Myocyte (in vitro differentiated cells): ENCODE measurements around the gene HACL1. TPM values are rescaled to one million over a fixed set of nuclear protein-coding genes. Genes with fewer than 3 reads are reported as not detected.

ENCODE experiments used
- DNase-seq: peaks from one replicate; pipeline ENCODE4 v3.0.0-alpha.2; 2012; ENCODE audit warnings: low read depth
- total RNA-seq: library from RNA; depleted of rRNA; stranded (reverse); fragments of >200 nt; gene quantifications from 2 replicates; pipeline ENCODE4 v1.2.3, GENCODE V29; 2014

HACL1 gene
- total RNA-seq, 1 donor from 2014 or later: 11.2 TPM

DNA sequence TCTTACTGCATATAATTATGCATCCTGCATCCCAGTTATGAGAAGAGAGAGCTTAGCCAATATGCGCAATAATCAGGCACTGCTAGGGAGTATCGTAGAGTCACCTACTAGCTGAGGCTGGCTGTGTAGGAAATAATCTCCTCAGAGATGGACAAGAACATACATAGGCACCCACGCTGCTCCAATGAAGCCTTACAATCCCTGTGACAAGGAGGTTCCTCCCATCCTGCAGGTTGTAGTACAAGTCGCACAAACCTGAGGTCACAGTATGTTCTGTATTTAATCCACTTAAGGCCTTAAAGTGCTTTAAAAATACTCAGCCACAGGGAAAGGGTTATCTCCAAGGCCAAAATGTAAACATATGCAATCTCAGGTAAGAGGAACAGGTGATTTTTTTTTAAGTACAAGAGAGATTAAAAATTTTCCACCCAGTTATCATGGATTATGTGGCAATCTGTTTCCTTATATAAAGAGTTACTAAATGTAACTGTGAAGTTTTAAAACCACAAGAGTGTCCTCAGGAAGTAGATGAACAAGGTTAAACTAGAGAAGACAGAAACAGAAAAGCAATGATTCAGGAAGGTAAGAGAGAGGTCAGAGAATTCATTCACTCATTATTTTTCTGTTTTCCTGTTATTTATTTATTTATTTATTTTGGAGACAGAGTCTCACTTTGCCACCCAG, 72.4 kb downstream of the HACL1 start:
- DNase-seq: no peak

DNA sequence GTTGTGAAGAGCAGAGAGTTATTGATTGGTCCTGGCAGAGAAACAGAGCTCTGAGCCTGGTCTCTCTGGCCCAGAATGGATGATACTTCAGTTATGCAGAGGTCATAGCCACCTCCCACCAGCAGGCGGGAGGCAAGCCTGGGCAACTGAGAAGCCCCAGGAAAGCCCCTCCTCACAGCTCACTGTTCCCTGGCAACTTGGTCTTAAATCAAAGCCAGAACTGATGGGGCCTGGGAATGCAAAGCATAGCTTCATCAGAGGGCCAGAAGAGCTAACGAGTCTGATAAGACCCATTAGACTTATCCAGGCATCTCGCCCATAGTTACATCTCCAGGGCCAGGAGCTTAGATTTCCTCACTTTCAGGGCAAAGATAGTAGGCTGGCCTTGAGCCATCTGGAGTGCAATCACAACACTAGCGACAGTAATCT, 74.3 kb downstream of the HACL1 start:
- no peak for DNase-seq

DNA sequence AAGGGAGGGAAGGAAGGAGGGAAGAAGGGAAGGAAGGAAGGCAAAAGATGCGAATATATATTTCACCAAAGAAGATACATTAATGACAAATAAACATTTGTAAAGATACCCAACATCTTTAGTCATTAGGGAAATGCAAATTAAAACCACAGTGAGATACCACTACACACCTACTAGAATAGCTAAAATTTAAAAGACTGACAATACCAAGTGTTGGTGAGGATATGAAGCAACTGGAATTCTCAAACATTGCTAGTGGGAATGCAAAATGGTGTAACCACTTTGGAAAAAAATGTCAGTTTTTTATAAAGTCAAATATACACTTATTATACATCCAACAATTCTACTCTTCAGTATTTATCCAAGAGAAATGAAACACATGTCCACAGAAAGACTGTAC, 75.6 kb downstream of the HACL1 start:
- no peak for DNase-seq

DNA sequence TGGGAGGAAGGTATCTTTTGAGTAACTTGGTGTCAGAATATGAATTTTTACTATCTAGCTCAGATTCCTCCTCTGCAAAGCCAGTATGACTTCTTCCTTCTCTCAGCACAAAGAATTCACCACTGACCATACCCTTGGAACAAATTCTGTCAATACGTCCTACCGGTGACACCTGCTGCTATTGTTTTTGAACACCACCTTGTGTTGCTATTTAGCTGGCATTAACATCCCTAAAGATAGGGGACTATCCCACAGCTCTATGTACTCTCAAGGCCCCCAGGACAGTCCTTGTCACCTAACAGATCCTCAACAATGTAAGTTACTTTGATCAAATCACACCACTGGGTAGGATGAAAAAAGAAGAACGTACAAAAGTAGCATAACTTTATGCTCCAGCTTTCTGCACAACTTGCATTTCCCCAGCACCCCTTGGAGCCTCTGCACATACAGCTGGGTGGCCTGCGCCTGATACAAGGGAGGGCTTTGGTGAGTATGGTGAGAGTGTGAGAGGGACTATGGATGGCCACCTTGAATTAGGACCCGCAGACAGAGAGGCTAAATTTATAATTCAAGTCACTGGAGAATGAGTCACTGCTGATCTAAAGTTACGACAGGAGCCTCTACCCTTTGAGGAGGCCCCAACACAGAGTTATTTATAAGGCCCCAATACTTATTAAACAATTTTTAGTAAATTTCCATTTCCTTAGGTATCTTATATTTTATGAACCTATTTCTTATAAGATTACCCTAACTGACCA, 77.5 kb downstream of the HACL1 start:
- peak; percentile 69 for DNase-seq

DNA sequence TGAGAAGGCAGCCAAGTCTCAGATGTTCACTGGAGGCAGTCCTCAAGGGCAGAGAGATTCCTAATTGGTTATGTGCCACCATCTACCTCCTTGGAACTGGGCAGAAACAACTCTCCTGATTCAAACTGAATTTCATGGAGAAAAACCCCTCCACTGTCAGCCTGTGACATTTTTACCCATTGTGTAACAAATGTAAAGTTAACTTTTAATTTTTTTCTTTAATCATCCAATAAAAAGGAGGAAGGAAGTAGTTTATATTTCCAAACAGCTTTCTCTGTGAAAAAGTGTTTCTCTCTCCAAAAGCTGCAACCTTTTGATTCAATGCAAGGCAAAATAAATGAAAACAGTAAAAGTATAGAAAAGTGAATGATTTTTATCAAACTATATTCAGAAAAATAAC, 79.4 kb downstream of the HACL1 start:
- DNase-seq: no peak

DNA sequence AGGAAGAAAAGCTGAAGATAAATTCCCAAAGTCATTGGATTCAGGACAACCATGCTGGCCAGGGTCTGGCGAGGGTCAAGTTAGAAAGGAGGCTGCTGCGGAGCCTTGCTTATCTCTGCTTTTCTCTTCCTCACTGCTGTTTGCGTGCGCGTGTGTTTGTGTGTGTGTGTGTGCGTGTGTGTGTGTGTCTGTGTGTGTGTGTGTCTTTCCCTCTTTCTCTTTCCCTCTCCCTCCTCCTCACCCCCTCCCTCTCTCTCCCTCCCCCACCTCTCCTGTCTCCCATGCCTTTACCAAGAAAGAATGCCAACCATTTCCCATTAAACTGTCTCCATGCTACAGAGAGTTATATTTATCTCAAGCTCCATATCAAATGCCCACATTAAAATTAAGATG, 79.8 kb downstream of the HACL1 start, which contains the start of gene COLQ:
Gene COLQ (minus strand): TSS at position 134 of the 393 bp plus-strand sequence. CDS start 81 bp downstream, at position 53.
- peak; percentile 32 for DNase-seq

DNA sequence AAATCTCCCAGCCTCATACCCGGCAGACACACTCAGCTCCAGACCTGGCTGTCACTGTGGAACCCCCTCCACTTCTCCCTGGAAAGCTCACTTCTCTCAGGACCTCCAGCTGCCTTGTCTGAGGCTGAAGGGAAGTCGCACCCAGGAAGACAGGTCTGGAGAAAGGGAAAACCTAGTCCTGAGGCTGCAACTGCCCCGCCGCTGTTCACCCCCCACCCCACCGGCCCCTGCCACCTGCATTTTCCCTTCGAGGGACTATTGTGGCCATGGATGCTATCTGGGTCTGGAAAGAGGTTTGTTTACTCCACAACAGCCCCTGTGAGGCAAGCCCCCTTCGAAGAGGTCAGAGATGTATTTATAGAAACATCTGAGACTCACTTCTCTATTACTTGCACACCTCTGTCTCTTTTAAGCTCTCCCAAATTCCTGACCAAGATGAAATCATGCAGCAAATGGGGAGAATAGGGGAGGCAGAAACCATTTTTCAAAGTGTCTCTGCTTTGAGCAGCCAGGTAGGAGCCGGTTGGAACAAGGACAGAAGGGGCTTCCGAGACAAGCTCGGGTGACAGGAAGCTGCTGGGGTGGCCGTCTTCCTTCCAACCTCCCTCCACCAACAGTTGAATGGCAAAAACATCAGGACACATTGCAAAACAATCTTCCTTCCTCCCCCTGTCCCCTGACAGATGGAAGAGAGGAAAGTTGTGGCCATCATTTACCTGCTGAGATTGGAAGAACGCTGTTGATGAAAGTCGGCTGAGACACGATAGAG, 80.4 kb downstream of the HACL1 start:
- DNase-seq: peak; percentile 51

DNA sequence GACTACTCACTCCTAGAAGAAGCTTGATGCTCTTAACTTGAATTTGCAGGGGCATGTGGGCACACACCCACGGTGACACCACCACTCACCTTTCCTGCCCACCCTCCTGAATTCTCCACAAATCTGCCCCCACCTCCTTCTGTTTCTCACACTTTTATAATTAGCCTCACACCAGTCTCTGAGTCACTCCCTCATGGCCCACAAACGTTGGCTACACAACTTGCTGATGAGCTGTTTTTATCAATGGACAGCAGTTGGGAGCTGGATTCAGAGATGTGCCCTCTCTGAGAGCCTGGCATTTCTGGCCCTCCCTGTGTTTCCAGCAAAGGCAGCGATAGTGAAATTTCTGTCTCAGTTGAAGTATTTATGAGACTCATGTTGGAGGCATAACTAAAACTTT, 81.2 kb downstream of the HACL1 start:
- peak; percentile 86 for DNase-seq

DNA sequence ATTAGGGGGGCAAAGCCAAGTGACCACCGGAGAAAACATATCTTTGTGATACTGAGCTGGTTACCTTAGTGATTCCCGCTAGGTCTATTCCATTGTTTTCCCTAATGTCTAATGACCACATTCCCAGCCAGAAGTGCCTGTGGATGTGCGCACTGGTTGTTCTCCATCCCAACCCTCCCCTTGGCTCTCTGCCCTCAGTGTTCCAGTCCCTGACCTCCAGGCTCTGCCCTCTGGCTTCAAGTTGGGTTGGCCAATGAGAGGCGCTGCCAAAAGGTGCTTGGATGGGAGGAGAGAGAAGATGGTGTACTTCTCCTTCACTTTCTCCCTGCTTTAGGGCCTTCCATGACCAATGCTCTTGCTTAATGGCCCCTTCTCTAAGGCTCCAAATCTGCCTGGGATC, 82.3 kb downstream of the HACL1 start:
- DNase-seq: no peak

DNA sequence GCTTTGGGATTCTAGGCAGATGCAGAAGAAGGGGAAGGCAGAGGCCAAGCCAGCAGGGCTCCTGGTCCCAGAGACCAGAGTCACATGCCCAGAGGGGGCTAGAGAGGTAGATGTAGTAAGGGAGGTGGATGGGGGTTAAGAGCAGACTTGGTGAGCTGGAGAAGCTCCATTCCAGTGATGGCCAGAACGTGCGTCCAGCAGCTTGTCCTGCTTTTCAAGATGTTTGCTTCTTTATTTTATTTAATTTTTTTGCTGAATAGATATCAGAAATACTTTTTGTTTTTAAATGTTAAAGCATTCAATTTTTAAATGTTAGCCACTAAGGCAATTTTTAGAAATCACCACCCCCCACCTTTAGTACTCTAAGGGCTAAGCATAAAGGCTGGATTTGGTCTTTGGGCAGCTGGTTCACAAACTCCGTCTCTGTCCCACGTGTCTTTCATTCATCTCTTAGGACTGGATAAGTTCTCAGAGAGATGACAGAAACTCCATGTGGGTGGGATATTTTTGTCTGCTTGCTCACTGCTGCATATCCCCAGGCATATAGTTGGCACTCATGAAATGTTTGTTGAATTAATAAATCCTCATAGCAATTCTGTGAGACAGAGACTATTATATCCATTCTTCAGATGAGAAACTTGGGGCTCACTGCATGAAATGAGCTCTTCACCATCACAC, 86.6 kb downstream of the HACL1 start:
- DNase-seq: peak; percentile 49

DNA sequence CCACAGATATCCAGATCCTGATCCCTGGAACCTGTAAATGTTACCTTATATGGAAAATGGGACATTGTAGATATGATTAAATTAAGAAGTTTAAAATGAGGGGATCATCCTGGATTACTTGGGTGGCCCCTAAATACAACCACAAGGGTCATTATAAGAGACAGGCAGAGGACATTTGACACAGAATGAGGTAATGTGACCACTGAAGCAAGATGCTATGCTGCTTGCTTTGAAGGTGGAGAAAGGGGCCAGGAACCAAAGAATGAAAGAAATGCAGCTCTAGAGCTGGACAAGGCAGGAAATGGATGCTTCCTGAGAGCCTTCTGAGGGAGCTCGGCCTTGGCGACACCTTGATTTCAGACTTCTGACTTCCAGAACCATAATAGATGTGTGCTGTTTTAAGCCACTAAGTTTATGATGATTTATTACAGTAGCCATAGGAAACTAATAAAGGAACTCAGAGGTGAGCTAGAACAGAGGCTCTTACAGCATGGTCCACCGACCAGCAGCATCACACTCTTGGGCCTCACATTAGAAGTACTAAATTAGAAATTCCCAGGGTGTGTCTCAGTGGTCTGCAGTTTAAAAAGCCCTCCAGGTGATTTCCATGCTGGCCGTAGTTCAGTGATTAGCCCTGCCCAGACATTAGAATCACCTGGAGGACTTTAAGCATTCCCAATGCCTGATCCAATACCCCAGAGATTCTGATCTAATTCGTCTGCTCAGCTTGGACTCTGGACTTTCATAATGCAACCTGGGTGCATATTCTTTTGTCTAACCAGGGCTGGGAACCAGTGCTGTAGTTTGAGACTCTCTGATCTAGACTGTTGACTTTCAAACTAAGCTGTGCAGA, 87.3 kb downstream of the HACL1 start:
- no peak for DNase-seq

DNA sequence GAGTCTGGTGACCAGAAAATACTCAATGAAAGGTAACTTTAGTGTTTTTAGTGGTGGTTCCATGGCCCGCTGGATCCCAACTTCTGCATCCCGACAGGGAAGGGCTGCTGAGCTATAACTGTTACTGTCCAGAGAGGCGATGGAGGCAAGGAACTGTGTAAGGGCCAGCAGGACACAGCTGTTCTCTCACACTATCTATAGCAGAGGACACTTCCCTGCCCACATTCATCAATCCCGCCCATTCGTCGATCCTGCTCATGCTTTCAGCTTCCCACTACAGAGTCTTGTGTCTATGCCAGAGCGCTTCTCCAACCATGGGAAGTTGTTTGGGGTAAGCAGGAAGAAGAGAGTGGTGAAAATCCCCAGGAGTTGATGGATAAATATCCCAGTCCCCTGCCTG, 88.3 kb downstream of the HACL1 start:
- peak; percentile 53 for DNase-seq

DNA sequence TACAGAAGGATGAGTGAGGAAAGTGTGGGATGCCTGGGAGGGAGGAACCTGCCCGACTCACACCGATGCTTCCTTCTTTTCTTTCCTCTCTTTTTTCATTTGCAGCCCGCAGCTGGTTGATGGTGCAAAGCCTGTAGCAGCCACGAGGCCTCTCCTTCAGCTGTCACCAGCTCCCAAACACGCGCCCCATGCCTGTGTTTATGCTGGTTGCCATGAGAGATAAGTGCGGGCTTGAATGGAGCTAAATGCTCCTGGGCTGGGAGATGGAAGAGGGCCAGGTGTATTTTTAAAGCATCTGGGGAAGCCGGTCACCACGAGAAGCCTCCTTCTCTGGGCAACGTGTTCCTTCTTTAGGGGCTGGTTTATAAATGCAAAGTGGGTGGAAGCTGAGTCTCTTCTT, 89.2 kb downstream of the HACL1 start:
- DNase-seq: peak; percentile 98

DNA sequence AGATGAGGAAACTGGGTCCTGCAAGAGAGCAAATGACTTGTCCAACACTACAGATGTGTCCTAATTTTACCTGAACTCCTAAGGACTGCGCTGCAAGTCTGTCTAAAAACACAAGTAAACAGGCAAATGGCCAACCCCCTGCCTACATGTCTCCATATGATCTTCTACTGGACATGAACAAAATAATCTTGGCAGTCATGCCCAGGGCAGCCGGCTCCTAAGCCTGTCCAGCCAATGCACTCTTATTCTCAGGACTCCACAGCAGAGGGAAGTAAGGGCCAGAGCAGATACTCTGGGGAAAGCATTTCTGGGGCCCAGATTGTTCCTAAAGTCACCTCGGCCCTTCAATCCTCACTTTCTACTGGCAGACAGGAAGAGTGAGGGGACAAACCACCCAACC, 90.2 kb downstream of the HACL1 start:
- DNase-seq: no peak

Other genes with a start within 250 kb of the HACL1 start
- gene METTL6, start 174.0 kb downstream of the HACL1 start, total RNA-seq: 25.3 and 27.2 TPM in 2 replicates
- gene EAF1, start 174.0 kb downstream of the HACL1 start, total RNA-seq: 23.5 and 38.0 TPM in 2 replicates
- 2.9 and 24.8 TPM in 2 replicates for gene COLQ, start 79.9 kb downstream of the HACL1 start, total RNA-seq
- 22.9 and 26.7 TPM in 2 replicates for gene BTD, start 176 bp upstream of the HACL1 start, total RNA-seq
- 78.7 and 106 TPM in 2 replicates for gene ANKRD28, start 196.4 kb upstream of the HACL1 start, total RNA-seq